Measurements from ENCODE around the gene METTL14.

GRCh38 chr4:118741301-118741855 lies 56.2 kb downstream of the METTL14 start:
- TF ChIP-seq CTCF (IDR thresholded peaks at IDR 0.05 in 4 of 5, conservative IDR thresholded peaks at IDR 0.05 in 1 of 5), result no peak
- TF ChIP-seq POLR2A (IDR thresholded peaks at IDR 0.05), result no peak
